Measurements from ENCODE around the gene IRF8.

The IRF8 gene

GRCh38 chr16:85916141-85916890 lies 17.4 kb downstream of the IRF8 start:
- Mint-ChIP-seq H3K9me3 (no peaks in the 10 kb centered on the region), H3K4me1 (peaks cover 24% of the 10 kb centered on the region), H3K4me3 (no peak overlapping the region), H3K27me3 (ENCODE audit: low read depth, poor library complexity) (peaks cover 10% of the 10 kb centered on the region), H3K27ac (no peak overlapping the region), H3K36me3 (ENCODE audit: low read depth) (no peaks in the 10 kb centered on the region)
- TF ChIP-seq CTCF (IDR thresholded peaks at IDR 0.05) = no peak
- no peak for DNase-seq

GRCh38 chr16:85917012-85917411 lies 18.1 kb downstream of the IRF8 start:
- Mint-ChIP-seq H3K4me3 (no peak overlapping the region), H3K27me3 (ENCODE audit: low read depth, poor library complexity) (peaks cover 11% of the 10 kb centered on the region), H3K36me3 (ENCODE audit: low read depth) (no peaks in the 10 kb centered on the region), H3K27ac (no peak overlapping the region), H3K9me3 (no peaks in the 10 kb centered on the region), H3K4me1 (peaks cover 24% of the 10 kb centered on the region)
- TF ChIP-seq CTCF (IDR thresholded peaks at IDR 0.05) = no peak
- no peak for DNase-seq

- Mint-ChIP-seq H3K27ac (no peak overlapping the region), H3K4me3 (no peak overlapping the region), H3K27me3 (ENCODE audit: low read depth, poor library complexity) (peaks cover 9% of the 10 kb centered on the region), H3K4me1 (peaks cover 15% of the 10 kb centered on the region), H3K9me3 (no peaks in the 10 kb centered on the region), H3K36me3 (ENCODE audit: low read depth) (no peaks in the 10 kb centered on the region)
- TF ChIP-seq CTCF (IDR thresholded peaks at IDR 0.05) = no peak
- DNase-seq = no peak
Observed at GRCh38 chr16:85917959-85918358, 19.0 kb downstream of the IRF8 start.

- Mint-ChIP-seq H3K4me1 (peaks cover 11% of the 10 kb centered on the region), H3K27ac (no peak overlapping the region), H3K27me3 (ENCODE audit: low read depth, poor library complexity) (peaks cover 9% of the 10 kb centered on the region), H3K9me3 (no peaks in the 10 kb centered on the region), H3K4me3 (no peak overlapping the region), H3K36me3 (ENCODE audit: low read depth) (no peaks in the 10 kb centered on the region)
- no peak for TF ChIP-seq CTCF (IDR thresholded peaks at IDR 0.05)
- no peak for DNase-seq
Observed at GRCh38 chr16:85918436-85918835, 19.5 kb downstream of the IRF8 start.

GRCh38 chr16:85919271-85920267 lies 20.6 kb downstream of the IRF8 start:
- Mint-ChIP-seq H3K4me1 (peaks cover 6% of the 10 kb centered on the region), H3K36me3 (ENCODE audit: low read depth) (no peaks in the 10 kb centered on the region), H3K4me3 (no peak overlapping the region), H3K27ac (no peak overlapping the region), H3K9me3 (no peaks in the 10 kb centered on the region), H3K27me3 (ENCODE audit: low read depth, poor library complexity) (peaks cover 17% of the 10 kb centered on the region)
- no peak for DNase-seq
- no peak for TF ChIP-seq CTCF (IDR thresholded peaks at IDR 0.05)

Data from nephron progenitor cell (in vitro differentiated cells).